GM20000 (cell line): ENCODE measurements around the gene HAUS5.

Source experiments
- DNase-seq: peaks from one replicate; pipeline ENCODE4 v3.0.0; 2012; ENCODE audit warnings: low spot score
- CTCF ChIP-seq: IDR thresholded peaks from 2 replicates; pipeline ENCODE4 v1.5.1; 2012; ENCODE audit warnings: mild to moderate bottlenecking, control low read depth; ENCODE audit errors: extremely low read depth, missing control alignments

HAUS5 gene

GRCh38 chr19:35571406-35571965 lies 41.0 kb upstream of the HAUS5 start:
- no peak for TF ChIP-seq CTCF
- DNase-seq: no peak

GRCh38 chr19:35577918-35578317 lies 34.6 kb upstream of the HAUS5 start:
- no peak for TF ChIP-seq CTCF
- no peak for DNase-seq

- TF ChIP-seq CTCF: no peak
Observed at GRCh38 chr19:35578707-35579106, 33.8 kb upstream of the HAUS5 start.

GRCh38 chr19:35582760-35583159 lies 29.8 kb upstream of the HAUS5 start:
- no peak for DNase-seq
- no peak for TF ChIP-seq CTCF

More at GRCh38 chr19:35578707-35579106, 33.8 kb upstream of the HAUS5 start:
- DNase-seq: no peak

- TF ChIP-seq CTCF: no peak
- DNase-seq: no peak
Observed at GRCh38 chr19:35585848-35586247, 26.7 kb upstream of the HAUS5 start, which contains the start of gene PMIS2. TSS of gene PMIS2 (plus strand) at chr19:35586173. CDS start at chr19:35586260, 87 bp downstream.

GRCh38 chr19:35587321-35587720 lies 25.2 kb upstream of the HAUS5 start:
- TF ChIP-seq CTCF: no peak
- no peak for DNase-seq

GRCh38 chr19:35590875-35591274 lies 21.7 kb upstream of the HAUS5 start:
- DNase-seq: no peak
- TF ChIP-seq CTCF: no peak
